Fibroblast of pulmonary artery (primary cell): Measurements from ENCODE around the gene PLA2G5.

Experiments
- DNase-seq: peaks from one replicate; pipeline ENCODE4 v3.0.0-alpha.2; 2010; ENCODE audit warnings: low read depth
- H3K4me3 ChIP-seq: replicated peaks from 2 replicates; pipeline ENCODE4 v1.5.1; 2011; ENCODE audit warnings: low read depth, mild to moderate bottlenecking, control low read depth, low read length, moderate library complexity
- TF ChIP-seq, protein P1 (sequence below): IDR thresholded peaks from 2 replicates; pipeline ENCODE4 v1.5.1; 2011; ENCODE audit warnings: mild to moderate bottlenecking, control low read depth, low read length, inconsistent platforms; ENCODE audit errors: missing control alignments

Gene PLA2G5

DNA sequence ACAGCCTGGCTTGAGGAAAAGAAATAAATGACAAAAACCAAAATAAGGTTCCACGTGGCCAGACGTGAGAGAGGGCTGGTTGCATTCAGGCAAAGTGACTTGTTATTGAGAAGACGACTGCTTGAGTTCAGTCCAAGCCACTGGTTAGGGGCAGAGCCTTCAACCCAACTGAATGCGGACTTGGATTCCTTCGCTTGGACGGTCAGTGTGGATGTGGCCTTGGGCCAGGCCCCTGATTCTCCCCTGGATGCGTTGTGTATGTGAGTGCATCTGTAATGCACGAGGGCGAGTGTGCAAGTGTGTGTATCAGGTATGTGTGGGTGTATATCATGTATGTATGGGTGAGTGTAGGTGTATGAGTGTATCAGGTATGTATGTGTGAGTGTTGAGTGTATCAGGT, 71.0 kb downstream of the PLA2G5 start:
- TF ChIP-seq, protein P1, sequence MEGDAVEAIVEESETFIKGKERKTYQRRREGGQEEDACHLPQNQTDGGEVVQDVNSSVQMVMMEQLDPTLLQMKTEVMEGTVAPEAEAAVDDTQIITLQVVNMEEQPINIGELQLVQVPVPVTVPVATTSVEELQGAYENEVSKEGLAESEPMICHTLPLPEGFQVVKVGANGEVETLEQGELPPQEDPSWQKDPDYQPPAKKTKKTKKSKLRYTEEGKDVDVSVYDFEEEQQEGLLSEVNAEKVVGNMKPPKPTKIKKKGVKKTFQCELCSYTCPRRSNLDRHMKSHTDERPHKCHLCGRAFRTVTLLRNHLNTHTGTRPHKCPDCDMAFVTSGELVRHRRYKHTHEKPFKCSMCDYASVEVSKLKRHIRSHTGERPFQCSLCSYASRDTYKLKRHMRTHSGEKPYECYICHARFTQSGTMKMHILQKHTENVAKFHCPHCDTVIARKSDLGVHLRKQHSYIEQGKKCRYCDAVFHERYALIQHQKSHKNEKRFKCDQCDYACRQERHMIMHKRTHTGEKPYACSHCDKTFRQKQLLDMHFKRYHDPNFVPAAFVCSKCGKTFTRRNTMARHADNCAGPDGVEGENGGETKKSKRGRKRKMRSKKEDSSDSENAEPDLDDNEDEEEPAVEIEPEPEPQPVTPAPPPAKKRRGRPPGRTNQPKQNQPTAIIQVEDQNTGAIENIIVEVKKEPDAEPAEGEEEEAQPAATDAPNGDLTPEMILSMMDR = no peak
- DNase-seq = no peak
- H3K4me3 ChIP-seq = no peak overlapping the region

DNA sequence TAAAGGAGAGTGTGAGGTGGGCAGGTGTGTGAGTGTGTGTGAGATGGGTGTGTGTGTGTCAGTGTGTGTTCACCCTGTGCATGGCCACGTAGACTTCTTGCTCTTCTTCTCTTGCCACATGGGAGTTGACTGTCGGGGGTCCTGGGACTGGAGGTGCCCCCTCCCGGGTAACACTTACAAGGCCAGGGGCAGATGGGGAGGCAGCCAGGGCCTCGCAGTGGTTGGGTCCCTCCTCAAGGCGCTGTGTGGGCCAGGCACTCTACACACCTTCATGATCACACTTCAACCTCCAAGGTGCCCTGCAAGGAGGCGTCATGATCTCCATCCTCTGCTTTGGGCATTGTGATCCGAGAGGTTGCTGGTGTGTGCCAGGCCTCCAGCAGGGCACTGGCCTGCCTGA, 71.5 kb downstream of the PLA2G5 start:
- TF ChIP-seq, protein P1 = no peak
- DNase-seq = no peak

More for the DNA sequence above, 71.5 kb downstream of the PLA2G5 start:
- H3K4me3 ChIP-seq = no peak overlapping the region
